Psoas muscle (tissue), 8 donors: Measurements from ENCODE around the gene MYMK. TPM values are rescaled to one million over a fixed set of nuclear protein-coding genes. Genes with fewer than 3 reads are reported as not detected.

Experiments
- ATAC-seq, 4 donors: fragments of 200-7000 bp; cut with Tn5 transposase; one replicate each; pipeline ENCODE4 v1.9.1; 2020; ENCODE audit warnings: moderate library complexity in 3 of 4, mild to moderate bottlenecking in 2 of 4
- DNase-seq, 2 donors: peaks; one replicate each; pipeline ENCODE4 v3.0.0-alpha.2; 2020
- H3K27ac ChIP-seq: fragments of 200-600 bp; one replicate; pipeline ENCODE4 v1.8.0; 2022
- H3K27me3 ChIP-seq, 3 donors: fragments of 200-600 bp in 1 of 3; one replicate each; pipeline versions ENCODE4 v1.6.1 to v1.8.0; 2013 to 2022; ENCODE audit warnings: low read length in 2 of 3, mild to moderate bottlenecking in 2 of 3, moderate library complexity in 1 of 3; ENCODE audit not compliant: insufficient read depth in 3 of 3
- H3K36me3 ChIP-seq, 2 donors: fragments of 200-600 bp in 1 of 2; one replicate each; pipeline versions ENCODE4 v1.6.1 to v1.8.0; 2013 to 2022; ENCODE audit warnings: low read depth in 1 of 2, mild to moderate bottlenecking in 1 of 2, moderate library complexity in 1 of 2; ENCODE audit not compliant: insufficient read depth in 1 of 2
- H3K4me1 ChIP-seq: fragments of 200-600 bp; one replicate; pipeline ENCODE4 v1.8.0; 2022
- H3K4me3 ChIP-seq: fragments of 200-600 bp; one replicate; pipeline ENCODE4 v1.8.0; 2022; ENCODE audit warnings: mild to moderate bottlenecking
- H3K9me3 ChIP-seq: fragments of 200-600 bp; one replicate; pipeline ENCODE4 v1.8.0; 2022
- WGBS, 3 donors: extraction: QIAGEN DNeasy Blood & Tissue Kit; methylation state at CpG; one replicate each; pipeline versions ENCODE4 v1.1.6 to v1.1.7; 2013; 5-methylcytosine and 5-hydroxymethylcytosine counted together
- intact Hi-C, 2 donors: fragments of 100-400 bp; cut with DNase I; formaldehyde crosslinking; loops; one replicate each; pipeline versions ENCODE4 v1.11.0 to v1.14.2; 2022
- polyA plus RNA-seq, 3 donors: library from polyadenylated mRNA; stranded (reverse); fragments of 200-250 nt; gene quantifications; one replicate each; pipeline ENCODE4 v1.2.3, GENCODE V29; 2013
- total RNA-seq, 4 donors: library from RNA; stranded (reverse); fragmentation: NEBNext Ultra II Directional in 2 of 4; extraction: Animal tissue kit (Norgen Biotek cat#: 25700) in 2 of 4; gene quantifications; one replicate each; pipeline versions ENCODE4 v1.2.1 to v1.2.4, GENCODE V29; 2021 to 2023
- TF ChIP-seq, protein P1 (sequence below): fragments of 200-600 bp; IDR thresholded peaks from one replicate; pipeline ENCODE4 v1.8.0; 2022; ENCODE audit warnings: antibody characterized with exemption
- donor health status: healthy with polysubstance abuse.
- donor health status: DM: no; HTN: no; CAD: no; lungs with moderate emphysema.
- donor health status: Bipolar disorder and iron deficiency.
- donor health status: healthy.
- donor health status: DM: yes; HTN: yes; CAD: no.
- donor health status: DM: no; HTN: no; CAD: no.
- donor health status: DM: no; HTN: no; CAD: no.
- donor health status: DM: yes; HTN: yes; CAD: no.

The MYMK gene
- total and polyA plus RNA-seq, 7 donors, result 0.05 to 4.5 (median 0.52) TPM; not detected in 3

DNA sequence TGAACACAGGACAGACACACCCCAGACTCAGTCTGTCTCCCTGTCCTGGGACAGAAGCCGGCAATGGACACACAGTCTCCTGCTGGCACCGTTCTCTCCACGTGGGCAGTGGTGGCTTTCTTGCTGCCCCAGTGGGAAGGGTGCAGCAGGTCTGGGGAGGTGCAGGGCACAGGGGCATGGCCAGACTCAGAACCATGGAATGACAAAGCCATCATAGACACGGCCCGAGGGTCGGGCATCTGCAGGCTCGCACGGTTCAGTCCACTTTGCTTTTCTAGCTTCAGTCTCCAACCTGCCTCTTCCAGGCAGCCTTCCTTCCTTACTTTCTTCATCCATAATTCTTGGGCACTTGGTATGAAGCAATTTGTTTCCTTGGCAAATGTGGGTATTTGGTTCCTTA lies 16.7 kb downstream of the MYMK start:
- Histone ChIP-seq H3K4me1 (no peaks in the 10 kb centered on the region), H3K27me3 (peaks cover 0 to 44% (median 7%) of the 10 kb centered on the region in 3 donors)

DNA sequence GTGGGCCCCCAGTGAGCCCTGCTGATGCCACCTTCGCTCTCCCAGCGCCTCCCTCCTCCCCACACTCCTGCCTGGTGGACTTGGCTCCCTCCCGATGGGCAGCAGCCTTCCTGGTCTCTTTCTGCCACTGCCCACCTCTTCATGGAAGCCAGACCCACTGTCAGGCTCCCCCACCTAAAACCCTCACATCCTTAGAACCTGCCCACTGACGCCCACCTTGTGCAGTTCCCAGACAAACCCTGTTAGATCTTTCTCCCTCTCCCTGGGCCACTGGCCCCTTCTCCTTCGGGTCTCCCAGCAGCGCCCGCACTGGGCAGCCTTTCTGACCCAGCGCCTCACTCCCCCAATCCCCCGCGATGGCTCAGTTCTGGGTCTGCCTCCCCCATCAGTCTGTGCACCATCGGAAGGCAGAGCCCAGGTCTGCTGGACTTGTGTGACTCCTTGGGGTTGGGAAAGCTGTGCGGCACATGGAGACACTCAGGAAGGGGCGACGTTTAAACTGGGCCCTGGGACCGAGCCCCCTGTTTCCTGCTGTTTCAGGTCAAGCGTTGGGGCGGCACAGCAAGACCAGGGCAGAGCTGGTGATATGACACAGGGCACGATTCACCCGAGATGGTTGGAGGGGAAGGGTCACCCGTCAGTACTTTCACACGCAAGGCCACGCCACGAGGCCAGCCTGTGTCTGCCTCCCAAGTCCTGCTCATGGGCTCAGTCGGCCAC lies 17.4 kb downstream of the MYMK start:
- H3K4me1 ChIP-seq, result no peaks in the 10 kb centered on the region
- 93 to 95% (median 95%) methylated on average over 24 of the region's 24 CpGs for WGBS, 3 donors
- peaks cover 0 to 47% (median 7%) of the 10 kb centered on the region in 3 donors for H3K27me3 ChIP-seq
- ATAC-seq (no peak), DNase-seq (peak; percentile 12 to 47)
- TF ChIP-seq, protein P1, sequence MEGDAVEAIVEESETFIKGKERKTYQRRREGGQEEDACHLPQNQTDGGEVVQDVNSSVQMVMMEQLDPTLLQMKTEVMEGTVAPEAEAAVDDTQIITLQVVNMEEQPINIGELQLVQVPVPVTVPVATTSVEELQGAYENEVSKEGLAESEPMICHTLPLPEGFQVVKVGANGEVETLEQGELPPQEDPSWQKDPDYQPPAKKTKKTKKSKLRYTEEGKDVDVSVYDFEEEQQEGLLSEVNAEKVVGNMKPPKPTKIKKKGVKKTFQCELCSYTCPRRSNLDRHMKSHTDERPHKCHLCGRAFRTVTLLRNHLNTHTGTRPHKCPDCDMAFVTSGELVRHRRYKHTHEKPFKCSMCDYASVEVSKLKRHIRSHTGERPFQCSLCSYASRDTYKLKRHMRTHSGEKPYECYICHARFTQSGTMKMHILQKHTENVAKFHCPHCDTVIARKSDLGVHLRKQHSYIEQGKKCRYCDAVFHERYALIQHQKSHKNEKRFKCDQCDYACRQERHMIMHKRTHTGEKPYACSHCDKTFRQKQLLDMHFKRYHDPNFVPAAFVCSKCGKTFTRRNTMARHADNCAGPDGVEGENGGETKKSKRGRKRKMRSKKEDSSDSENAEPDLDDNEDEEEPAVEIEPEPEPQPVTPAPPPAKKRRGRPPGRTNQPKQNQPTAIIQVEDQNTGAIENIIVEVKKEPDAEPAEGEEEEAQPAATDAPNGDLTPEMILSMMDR, result no peak
- peaks cover 4% of the 10 kb centered on the region for H3K9me3 ChIP-seq
- H3K27ac ChIP-seq, result no peak overlapping the region
- H3K4me3 ChIP-seq, result no peak overlapping the region
- no peaks in the 10 kb centered on the region for H3K36me3 ChIP-seq
- intact Hi-C loops, result no loop called here

More for the DNA sequence above, 16.7 kb downstream of the MYMK start:
- 83 to 94% (median 93%) methylated on average over 8 of the region's 8 CpGs for WGBS, 3 donors
- Histone ChIP-seq H3K27ac (no peak overlapping the region), H3K9me3 (no peaks in the 10 kb centered on the region), H3K4me3 (no peak overlapping the region), H3K36me3 (no peaks in the 10 kb centered on the region)
- TF ChIP-seq, protein P1, result no peak
- DNase-seq (peak in 1 of 2 donors; percentile 6), ATAC-seq (no peak)
- intact Hi-C loops, result no loop called here

DNA sequence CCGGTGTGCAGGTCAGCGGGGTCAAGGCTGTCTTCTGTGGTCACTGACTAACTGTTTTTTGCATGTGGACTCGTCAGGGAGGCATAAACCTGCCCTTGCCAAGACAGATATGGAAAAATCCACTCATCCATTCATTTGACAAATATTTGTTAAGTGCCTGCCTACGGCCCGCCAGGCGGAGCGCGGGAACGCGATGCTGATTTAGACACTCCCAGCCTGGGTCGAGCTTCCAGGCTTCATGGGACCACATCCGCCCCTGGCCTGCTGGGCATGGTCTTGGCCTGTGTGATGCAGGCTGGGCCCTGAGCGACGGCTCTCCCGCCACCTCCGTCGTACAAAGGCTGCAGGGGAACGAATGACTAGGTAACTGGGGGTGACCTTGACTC lies 18.1 kb downstream of the MYMK start:
- intact Hi-C loops, result no loop called here
- no peak overlapping the region for H3K4me3 ChIP-seq
- H3K36me3 ChIP-seq, result no peaks in the 10 kb centered on the region
- WGBS, 3 donors, result 59 to 78% (median 63%) methylated on average over 18 of the region's 18 CpGs
- TF ChIP-seq, protein P1, result no peak
- peaks cover 0 to 47% (median 7%) of the 10 kb centered on the region in 3 donors for H3K27me3 ChIP-seq
- peak; percentile 39 to 61 (median 44) for ATAC-seq
- no peaks in the 10 kb centered on the region for H3K4me1 ChIP-seq
- H3K9me3 ChIP-seq, result peaks cover 6% of the 10 kb centered on the region
- no peak overlapping the region for H3K27ac ChIP-seq
- peak; percentile 71 to 80 for DNase-seq

DNA sequence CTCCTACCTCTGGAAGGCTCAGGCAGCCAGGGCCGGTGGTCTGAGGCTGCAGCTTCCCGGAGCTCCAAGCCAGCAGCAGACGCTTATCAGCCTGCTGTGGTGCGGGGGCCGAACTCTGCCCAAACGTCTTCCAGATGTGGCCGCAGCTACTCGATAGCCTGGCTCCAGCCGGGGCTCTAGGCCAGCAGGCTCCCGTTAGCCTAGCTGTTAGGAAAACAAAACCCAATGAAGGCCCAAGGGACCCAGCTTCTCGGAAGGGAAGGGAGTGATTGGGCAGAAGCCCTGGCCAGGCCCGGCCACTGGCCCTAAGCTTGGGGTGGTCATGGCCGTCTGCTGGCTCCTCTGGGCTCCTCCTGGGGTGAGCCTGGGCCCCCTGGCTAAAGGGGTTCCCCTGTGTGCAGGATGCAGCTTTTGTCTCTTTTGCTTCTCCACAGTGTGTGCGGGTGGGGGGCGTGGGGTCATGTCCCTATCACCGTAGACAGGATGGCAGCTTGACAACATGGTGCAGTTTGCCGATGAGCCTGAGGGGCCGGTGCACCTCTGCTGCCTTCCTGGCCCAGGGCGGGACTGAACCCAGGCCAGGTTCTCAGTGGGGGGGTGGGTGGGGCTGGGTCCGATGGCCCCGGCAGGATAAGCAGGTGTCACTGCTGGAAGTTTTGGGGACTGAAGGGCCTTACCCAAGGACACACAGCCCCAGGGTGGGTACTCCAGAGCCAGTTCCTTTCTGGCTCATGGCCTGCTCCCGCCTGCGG lies 18.7 kb downstream of the MYMK start:
- DNase-seq (peak; percentile 84 to 86), ATAC-seq (peak; percentile 37 to 64 (median 52))
- no peaks in the 10 kb centered on the region for H3K36me3 ChIP-seq
- H3K4me3 ChIP-seq, result no peak overlapping the region
- H3K27me3 ChIP-seq, result peaks cover 0 to 43% (median 7%) of the 10 kb centered on the region in 3 donors
- intact Hi-C loops, result no loop called here
- no peak overlapping the region for H3K27ac ChIP-seq
- peaks cover 10% of the 10 kb centered on the region for H3K9me3 ChIP-seq
- no peaks in the 10 kb centered on the region for H3K4me1 ChIP-seq
- TF ChIP-seq, protein P1, result no peak
- WGBS, 3 donors, result 42 to 60% (median 51%) methylated on average over 22 to 23 of the region's 23 CpGs
